SK-N-SH (cell line): ENCODE data around the gene CKM. TPM values are rescaled to one million over a fixed set of nuclear protein-coding genes. Genes with fewer than 3 reads are reported as not detected.

Experiments used
- CTCF ChIA-PET: fragments of 300-600, 350-600 bp; formaldehyde crosslinking; extraction: SDS; loops from one replicate; lab custom pipeline; 2021; lab: Yijun Ruan, JAX
- POLR2A ChIA-PET: fragments of 350-600 bp; sonication (Branson Sonifier 250); formaldehyde crosslinking; extraction: SDS; loops from one replicate; lab custom pipeline; 2020; ENCODE audit warnings: antibody characterized with exemption, inconsistent platforms; lab: Yijun Ruan, JAX
- DNase-seq: peaks from one replicate; pipeline ENCODE4 v3.0.0; 2012
- H2AFZ ChIP-seq: fragments of 200-600 bp; sonication (generic); 2 replicates; pipeline ENCODE4 v1.8.1; 2016; ENCODE audit warnings: antibody characterized with exemption, mild to moderate bottlenecking, low read depth
- H3F3A ChIP-seq: fragments of 200-600 bp; sonication (generic); replicated peaks from 2 replicates; pipeline ENCODE3; 2016; ENCODE audit warnings: antibody characterized with exemption, mild to moderate bottlenecking; ENCODE audit not compliant: insufficient read depth
- H3K27ac ChIP-seq, 2 experiments: fragments of 200-500 bp in 1 of 2; fragments of 200-600 bp in 1 of 2; sonication (Bioruptor generic) in 1 of 2; sonication (generic), shearing (Covaris generic) in 1 of 2; 2 replicates each; pipeline versions ENCODE4 v1.5.1 to v1.6.1; 2014 to 2016; ENCODE audit warnings: low read depth in 2 of 2, inconsistent platforms in 1 of 2, low read length in 1 of 2, mild to moderate bottlenecking in 1 of 2, mixed read lengths in 1 of 2
- H3K27me3 ChIP-seq: fragments of 200-600 bp; sonication (generic), shearing (Covaris generic); 2 replicates; pipeline ENCODE4 v1.6.1; 2016; ENCODE audit warnings: mixed run types; ENCODE audit not compliant: insufficient read depth
- H3K36me3 ChIP-seq, 2 experiments: fragments of 200-500 bp in 1 of 2; fragments of 200-600 bp in 1 of 2; sonication (Bioruptor generic) in 1 of 2; sonication (generic) in 1 of 2; replicated peaks in 1 of 2; 2 replicates each; pipeline versions ENCODE3 to v1.5.1; 2014 to 2016; ENCODE audit warnings: low read length in 1 of 2, mild to moderate bottlenecking in 1 of 2; ENCODE audit not compliant: insufficient read depth in 2 of 2, control insufficient read depth in 1 of 2
- H3K4me1 ChIP-seq, 2 experiments: fragments of 200-500 bp in 1 of 2; fragments of 200-600 bp in 1 of 2; sonication (Bioruptor generic) in 1 of 2; sonication (generic), shearing (Covaris generic) in 1 of 2; 2 replicates each; pipeline versions ENCODE4 v1.5.1 to v1.6.1; 2014 to 2016; ENCODE audit warnings: low read depth in 1 of 2, low read length in 1 of 2, mixed run types in 1 of 2; ENCODE audit not compliant: insufficient read depth in 2 of 2, control insufficient read depth in 1 of 2
- H3K4me2 ChIP-seq: fragments of 200-600 bp; sonication (generic), shearing (Covaris generic); 2 replicates; pipeline ENCODE4 v1.6.1; 2017; ENCODE audit warnings: mixed run types
- H3K4me3 ChIP-seq, 2 experiments: fragments of 200-500 bp in 1 of 2; fragments of 200-600 bp in 1 of 2; sonication (Bioruptor generic) in 1 of 2; sonication (generic), shearing (Covaris generic) in 1 of 2; 2 replicates each; pipeline versions ENCODE4 v1.5.1 to v1.8.1; 2014 to 2016; ENCODE audit warnings: low read depth in 2 of 2, inconsistent platforms in 1 of 2, low read length in 1 of 2, mild to moderate bottlenecking in 1 of 2, mixed read lengths in 1 of 2, moderate library complexity in 1 of 2
- H3K79me2 ChIP-seq: fragments of 200-600 bp; sonication (generic); 2 replicates; pipeline ENCODE4 v1.8.1; 2017; ENCODE audit warnings: mild to moderate bottlenecking; ENCODE audit not compliant: insufficient read depth
- H3K9ac ChIP-seq: fragments of 200-600 bp; sonication (generic); 2 replicates; pipeline ENCODE4 v1.6.1; 2017; ENCODE audit warnings: mixed run types
- H3K9me2 ChIP-seq: fragments of 200-600 bp; sonication (generic); 2 replicates; pipeline ENCODE4 v1.6.1; 2017; ENCODE audit warnings: mixed run types
- H3K9me3 ChIP-seq: fragments of 200-600 bp; sonication (generic); 2 replicates; pipeline ENCODE4 v1.6.1; 2017; ENCODE audit warnings: mixed run types, mild to moderate bottlenecking, moderate library complexity
- H4K20me1 ChIP-seq: fragments of 200-600 bp; sonication (generic); 2 replicates; pipeline ENCODE4 v1.6.1; 2017; ENCODE audit warnings: mild to moderate bottlenecking, mixed run types; ENCODE audit not compliant: insufficient read depth
- CHD2 ChIP-seq: fragments of 150-350 bp; IDR thresholded peaks from 2 replicates; pipeline ENCODE4 v1.6.1; 2018; ENCODE audit warnings: low read length; ENCODE audit not compliant: partially characterized antibody
- FOXJ3 ChIP-seq: sonication (generic); formaldehyde crosslinking; IDR thresholded peaks from 2 replicates; pipeline ENCODE4 v1.5.1; 2020; ENCODE audit warnings: mild to moderate bottlenecking, missing genetic modification reagents
- GABPA ChIP-seq: IDR thresholded peaks from 2 replicates; pipeline ENCODE4 v1.4.0; 2012; ENCODE audit warnings: low read depth, mild to moderate bottlenecking
- MAX ChIP-seq: IDR thresholded peaks from 2 replicates; pipeline ENCODE4 v1.4.0; 2012; ENCODE audit warnings: low read depth
- MXI1 ChIP-seq: IDR thresholded peaks from 2 replicates; pipeline ENCODE4 v1.6.1; 2012; ENCODE audit warnings: mild to moderate bottlenecking, low read depth, low read length, improper control_type of control experiment
- NFIC ChIP-seq: IDR thresholded peaks from 2 replicates; pipeline ENCODE4 v1.4.0; 2012; ENCODE audit warnings: borderline replicate concordance
- PBX3 ChIP-seq: IDR thresholded peaks from 2 replicates; pipeline ENCODE4; 2012
- POLR2AphosphoS5 ChIP-seq: IDR thresholded peaks from 2 replicates; pipeline ENCODE4 v1.6.1; 2012; ENCODE audit warnings: low read depth, low read length
- RXRA ChIP-seq: IDR thresholded peaks from 2 replicates; pipeline ENCODE4 v1.4.0; 2012; ENCODE audit warnings: low read depth, mild to moderate bottlenecking, borderline replicate concordance
- SMC3 ChIP-seq: IDR thresholded peaks from 2 replicates; pipeline ENCODE4 v1.6.1; 2012; ENCODE audit warnings: low read depth, low read length, improper control_type of control experiment
- TAF1 ChIP-seq: IDR thresholded peaks from 2 replicates; pipeline ENCODE4 v1.6.1; 2012; ENCODE audit warnings: low read depth, mild to moderate bottlenecking, low read length, moderate library complexity, borderline replicate concordance
- TCF12 ChIP-seq: IDR thresholded peaks from 2 replicates; pipeline ENCODE4 v1.4.0; 2012
- TEAD4 ChIP-seq: IDR thresholded peaks from 2 replicates; pipeline ENCODE4 v1.4.0; 2012; ENCODE audit warnings: mild to moderate bottlenecking, borderline replicate concordance; ENCODE audit not compliant: insufficient read depth
- USF2 ChIP-seq: fragments of 150-350 bp; IDR thresholded peaks from 2 replicates; pipeline ENCODE4 v1.6.1; 2017; ENCODE audit warnings: antibody characterized with exemption, low read length, low read depth, borderline replicate concordance
- YY1 ChIP-seq: IDR thresholded peaks from 2 replicates; pipeline ENCODE4 v1.4.0; 2012; ENCODE audit warnings: low read depth, mild to moderate bottlenecking
- ZBTB33 ChIP-seq: IDR thresholded peaks from 2 replicates; pipeline ENCODE4 v1.4.0; 2012; ENCODE audit warnings: low read depth, borderline replicate concordance
- WGBS: methylation state at CpG from one replicate; pipeline ENCODE4 v1.1.6; 2017; ENCODE audit warnings: low lambda C conversion rate; 5-methylcytosine and 5-hydroxymethylcytosine counted together
- polyA plus RNA-seq, 3 experiments: library from polyadenylated mRNA; depleted of rRNA; stranded (reverse); fragments of >200 nt; gene quantifications; 2 replicates each; pipeline ENCODE4 v1.2.3, GENCODE V29; 2012

CKM gene
- polyA plus RNA-seq, 1 of the 3 experiments (the other 2 are of a cell fraction) = 0.05 TPM

- POLR2A ChIA-PET = no interaction called here
Observed at GRCh38 chr19:45331411-45331810, 8.7 kb upstream of the CKM start.

GRCh38 chr19:45327404-45328143 lies 4.9 kb upstream of the CKM start:
- no peak for DNase-seq
- Histone ChIP-seq H3K4me3 (no peak overlapping the region), H3F3A (no peaks in the 10 kb centered on the region), H3K27me3 (no peaks in the 10 kb centered on the region), H3K27ac (no peak overlapping the region), H3K4me1 (peaks cover 0 to 5% of the 10 kb centered on the region in 2 experiments; a peak in 1 of 4 replicates), H2AFZ (no peak overlapping the region), H3K9me3 (no peaks in the 10 kb centered on the region), H3K36me3 (no peaks in the 10 kb centered on the region), H3K9me2 (no peaks in the 10 kb centered on the region), H3K4me2 (no peak overlapping the region), H3K79me2 (no peaks in the 10 kb centered on the region), H4K20me1 (no peaks in the 10 kb centered on the region), H3K9ac (no peak overlapping the region)
- WGBS = 59% methylated on average over 13 of the region's 13 CpGs
- TF ChIP-seq TEAD4 = no peak
- no peak for TF ChIP-seq MAX
- no peak for TF ChIP-seq RXRA
- TF ChIP-seq TAF1 = no peak
- TF ChIP-seq TCF12 = no peak
- TF ChIP-seq CHD2 = no peak
- no peak for TF ChIP-seq FOXJ3
- TF ChIP-seq PBX3 = no peak
- no peak for TF ChIP-seq SMC3
- TF ChIP-seq GABPA = no peak
- no peak for TF ChIP-seq ZBTB33
- no peak for TF ChIP-seq YY1
- no peak for TF ChIP-seq USF2
- TF ChIP-seq MXI1 = no peak
- TF ChIP-seq NFIC = no peak
- no peak for TF ChIP-seq POLR2AphosphoS5
- POLR2A ChIA-PET = no interaction called here
- CTCF ChIA-PET = interaction anchor here (0.7 to 2.4 kb wide), 3 partner anchors 11 to 140 kb away, joined by 3 to 13 read pairs (median 12); no protein-coding TSS in a partner anchor

More at GRCh38 chr19:45331411-45331810, 8.7 kb upstream of the CKM start:
- Histone ChIP-seq H3K4me3 (no peak overlapping the region), H3K27me3 (no peaks in the 10 kb centered on the region), H3K36me3 (no peaks in the 10 kb centered on the region), H3K27ac (no peak overlapping the region), H3K9ac (no peak overlapping the region), H2AFZ (no peak overlapping the region), H3K4me1 (peaks cover 0 to under 1% of the 10 kb centered on the region in 2 experiments; a peak in 1 of 4 replicates), H3K9me3 (no peaks in the 10 kb centered on the region), H4K20me1 (no peaks in the 10 kb centered on the region), H3K9me2 (no peaks in the 10 kb centered on the region), H3K4me2 (no peak overlapping the region), H3K79me2 (no peaks in the 10 kb centered on the region), H3F3A (peaks cover under 1% of the 10 kb centered on the region)
- 63% methylated on average over 7 of the region's 7 CpGs for WGBS
- no peak for DNase-seq
- no peak for TF ChIP-seq MXI1
- CTCF ChIA-PET = interaction anchor here (1.7 kb wide), 1 partner anchor 7 kb away, joined by 9 read pairs; no protein-coding TSS in a partner anchor
